Measurements from ENCODE around the gene BTBD8.

Gene BTBD8

GRCh38 chr1:92080128-92080985 is at the start of gene BTBD8:
Gene BTBD8, plus strand, starts transcription at chr1:92080345. Its CDS starts 227 bp downstream, at chr1:92080572.
- Histone ChIP-seq H3K27ac (peak within 1 kb of the TSS; percentile 70), H3K4me3 (peak within 1 kb of the TSS; percentile 84)
- peak; percentile 86 for DNase-seq (ENCODE audit: low spot score)
- TF ChIP-seq CTCF (IDR thresholded peaks at IDR 0.05), result no peak

- H3K4me3 ChIP-seq, result peak overlapping the region; percentile 70
- TF ChIP-seq CTCF (IDR thresholded peaks at IDR 0.05), result no peak
- no peak overlapping the region for H3K27ac ChIP-seq
- DNase-seq (ENCODE audit: low spot score), result no peak
These were observed 49.5 kb upstream of the BTBD8 start for GRCh38 chr1:92030656-92031107.

- Histone ChIP-seq H3K4me3 (no peak overlapping the region), H3K27ac (no peak overlapping the region)
- TF ChIP-seq CTCF (IDR thresholded peaks at IDR 0.05), result no peak
- DNase-seq (ENCODE audit: low spot score), result no peak
These were observed 48.6 kb upstream of the BTBD8 start for GRCh38 chr1:92031281-92032110.

DNA sequence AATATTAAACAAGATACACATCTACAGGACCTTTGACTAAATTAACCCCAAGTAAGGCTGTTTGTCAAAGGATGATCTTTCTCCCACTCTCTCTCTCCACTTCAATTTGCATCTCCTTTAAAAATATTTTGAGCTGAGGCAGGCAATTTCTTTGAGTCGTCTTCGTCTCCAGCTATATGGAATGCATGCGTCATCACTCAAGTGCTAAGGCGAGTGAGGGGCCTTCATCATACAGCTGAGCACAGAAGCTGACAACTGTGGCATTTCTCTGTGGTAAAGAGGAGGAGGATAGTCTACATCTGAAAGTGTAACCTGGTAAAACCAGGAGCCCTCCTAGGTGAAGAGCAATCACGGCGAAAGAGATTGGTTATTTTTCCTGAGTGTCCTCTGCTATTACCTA is 42.7 kb upstream of the BTBD8 start:
- H3K4me3 ChIP-seq, result no peak overlapping the region
- no peak for DNase-seq (ENCODE audit: low spot score)

GRCh38 chr1:92038695-92039346 is 41.3 kb upstream of the BTBD8 start:
- no peak for DNase-seq (ENCODE audit: low spot score)
- H3K4me3 ChIP-seq, result no peak overlapping the region
- TF ChIP-seq CTCF (IDR thresholded peaks at IDR 0.05), result no peak
- H3K27ac ChIP-seq, result no peak overlapping the region

More for the DNA sequence above, 42.7 kb upstream of the BTBD8 start:
- H3K27ac ChIP-seq, result no peak overlapping the region
- TF ChIP-seq CTCF (IDR thresholded peaks at IDR 0.05), result no peak

DNA sequence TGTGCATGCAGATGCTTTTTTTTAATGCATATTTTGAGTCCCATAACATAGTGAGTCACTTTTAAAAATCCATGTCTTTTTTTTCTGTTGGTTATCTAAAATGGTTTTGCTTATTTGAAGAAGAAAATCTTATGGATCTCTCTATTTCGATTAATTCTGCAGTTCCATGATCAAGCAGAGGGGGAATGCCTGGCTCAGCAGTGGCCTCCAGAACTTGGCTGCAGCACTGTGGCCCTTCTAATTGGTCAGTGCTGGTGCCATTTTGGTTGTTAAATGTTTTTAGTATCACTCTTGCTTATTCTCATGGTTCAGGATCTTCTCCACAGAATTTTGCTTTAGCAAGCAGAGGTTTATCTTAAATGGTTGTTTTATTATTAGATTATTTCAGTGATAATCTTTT is 39.2 kb upstream of the BTBD8 start:
- no peak overlapping the region for H3K4me3 ChIP-seq
- DNase-seq (ENCODE audit: low spot score), result no peak
- TF ChIP-seq CTCF (IDR thresholded peaks at IDR 0.05), result no peak
- H3K27ac ChIP-seq, result no peak overlapping the region

Data from coronary artery (tissue), 2 donors.